SK-N-MC (cell line): ENCODE data around the gene SLC7A5.

Experiments used
- EZH2 ChIP-seq: fragments of 200-600 bp; sonication (generic); IDR thresholded peaks from one replicate; pipeline ENCODE4 v1.6.1; 2017; ENCODE audit warnings: antibody characterized with exemption
- FOXP2 ChIP-seq: optimal IDR thresholded peaks from 2 replicates; pipeline ENCODE3; 2011; ENCODE audit warnings: mild to moderate bottlenecking, moderate library complexity; ENCODE audit not compliant: insufficient read depth; ENCODE audit errors: extremely low read length, control extremely low read depth
- POLR2AphosphoS5 ChIP-seq: IDR thresholded peaks from 2 replicates; pipeline ENCODE4 v1.6.1; 2012; ENCODE audit warnings: mild to moderate bottlenecking, low read depth, low read length, borderline replicate concordance

DNA sequence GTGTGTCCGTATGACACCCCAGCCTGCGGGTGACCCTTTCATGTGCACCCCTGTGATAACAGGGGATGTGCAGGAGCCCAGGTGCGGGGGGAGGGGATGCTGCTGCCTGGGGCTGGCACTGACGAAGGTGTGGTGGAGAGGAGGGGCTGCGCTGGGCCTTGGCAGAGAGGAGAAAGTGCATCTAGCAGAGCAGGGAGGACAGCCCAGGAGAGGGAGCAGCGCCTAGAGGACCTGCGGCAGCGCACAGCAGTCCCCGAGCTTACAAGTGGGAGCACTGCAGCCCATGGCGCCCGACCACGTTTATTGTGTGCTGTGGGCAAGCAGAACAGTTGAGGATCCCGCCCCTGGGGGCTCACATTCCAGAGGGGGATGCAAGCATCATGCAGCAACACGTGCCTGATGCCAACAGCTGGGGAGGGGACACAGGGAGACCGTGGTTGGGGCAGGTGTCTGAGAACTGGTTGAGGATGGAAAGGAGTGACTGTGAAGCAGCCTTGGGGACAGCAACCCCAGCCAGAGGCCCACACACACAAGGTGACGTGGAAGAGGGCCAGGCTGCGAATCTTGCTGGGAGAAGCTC is 10.9 kb upstream of the SLC7A5 start:
- TF ChIP-seq EZH2 (no peak), POLR2AphosphoS5 (no peak), FOXP2 (no peak)
